Stimulated activated naive CD8-positive, alpha-beta T cell treated with anti-CD3 and anti-CD28 coated beads, Interleukin-15, Interleukin-2, amounts not matched to agents 100 U/mL and 50 U/mL, for 24 hours (primary cell): ENCODE results near the gene DACT1.

Experiments used
- ATAC-seq: fragments of 150-1000 bp; cut with Tn5 transposase; one replicate; pipeline ENCODE4 v1.10.0; 2021
- DNase-seq: peaks from one replicate; pipeline ENCODE4 v3.0.0; 2021

Gene DACT1

GRCh38 chr14:58668848-58669480, 31.2 kb downstream of the DACT1 start:
- DNase-seq, result no peak
- no peak for ATAC-seq

GRCh38 chr14:58669556-58670200, 31.9 kb downstream of the DACT1 start:
- DNase-seq, result no peak
- ATAC-seq, result no peak

- no peak for ATAC-seq
- no peak for DNase-seq
Observed at GRCh38 chr14:58671024-58671423, 33.3 kb downstream of the DACT1 start.

GRCh38 chr14:58671436-58671835, 33.7 kb downstream of the DACT1 start:
- ATAC-seq (no peak), DNase-seq (no peak)

GRCh38 chr14:58673722-58674121, 36.0 kb downstream of the DACT1 start:
- DNase-seq (no peak), ATAC-seq (no peak)

GRCh38 chr14:58677001-58677400, 39.2 kb downstream of the DACT1 start:
- ATAC-seq (no peak), DNase-seq (no peak)

GRCh38 chr14:58677517-58677916, 39.8 kb downstream of the DACT1 start:
- no peak for ATAC-seq
- DNase-seq, result no peak

GRCh38 chr14:58677996-58678395, 40.2 kb downstream of the DACT1 start:
- no peak for DNase-seq
- no peak for ATAC-seq

- ATAC-seq (no peak), DNase-seq (no peak)
Observed at GRCh38 chr14:58680698-58681097, 42.9 kb downstream of the DACT1 start.

- DNase-seq (no peak), ATAC-seq (no peak)
Observed at GRCh38 chr14:58687232-58687795, 49.6 kb downstream of the DACT1 start.

- DNase-seq (no peak), ATAC-seq (no peak)
Observed at GRCh38 chr14:58690801-58691516, 53.2 kb downstream of the DACT1 start.

GRCh38 chr14:58693048-58693447, 55.3 kb downstream of the DACT1 start:
- DNase-seq, result no peak
- no peak for ATAC-seq

GRCh38 chr14:58695514-58695913, 57.8 kb downstream of the DACT1 start:
- no peak for ATAC-seq

GRCh38 chr14:58697266-58697929, 59.6 kb downstream of the DACT1 start:
- no peak for ATAC-seq
- DNase-seq, result no peak

More at GRCh38 chr14:58695514-58695913, 57.8 kb downstream of the DACT1 start:
- no peak for DNase-seq
